ENCODE data around the gene SLC6A8.

SLC6A8 gene

DNA sequence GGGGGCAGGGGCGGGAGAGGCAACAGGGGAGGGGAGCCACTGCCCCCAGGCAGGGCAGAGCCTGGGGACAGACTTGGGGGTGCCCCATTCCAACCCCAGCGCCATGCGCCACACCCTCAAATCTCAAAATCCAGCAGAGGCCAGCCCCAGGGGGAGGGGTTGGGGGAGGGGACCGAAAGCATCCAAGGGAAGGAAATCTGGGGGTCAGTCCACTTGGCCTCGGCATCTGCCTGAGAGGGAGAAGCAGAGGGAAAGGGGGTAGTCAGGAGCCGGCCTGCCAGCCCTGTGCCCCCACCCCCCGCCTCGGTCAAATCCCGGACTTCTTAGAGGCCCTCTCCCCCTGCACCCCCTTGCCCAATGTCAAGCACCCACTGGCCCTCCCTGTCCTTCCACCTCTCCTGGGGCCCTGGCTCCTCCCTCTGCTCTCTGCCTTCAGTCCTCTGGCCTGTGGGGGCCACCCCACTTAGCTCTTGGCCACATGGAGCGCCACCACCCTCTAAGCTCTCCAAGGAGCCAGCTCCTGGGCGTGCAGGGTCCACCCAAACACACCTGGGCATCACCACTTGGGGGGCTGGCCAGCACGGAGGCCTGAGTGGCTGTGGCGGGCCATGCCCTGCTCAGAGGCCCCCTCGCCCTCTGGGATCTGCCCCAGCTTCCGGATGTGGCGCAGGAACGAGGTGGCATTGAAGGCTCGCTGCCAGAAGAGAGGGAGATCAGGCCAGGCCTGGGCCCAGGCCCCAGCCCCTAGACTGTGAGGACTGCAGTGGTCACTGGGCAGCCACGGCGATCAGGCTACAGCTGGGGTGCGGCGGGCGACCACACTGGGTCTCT lies 17.6 kb upstream of the SLC6A8 start:
- DNase-seq, result no peak
- no peaks in the 10 kb centered on the region for H3K36me3 ChIP-seq
- TF ChIP-seq, protein P1, sequence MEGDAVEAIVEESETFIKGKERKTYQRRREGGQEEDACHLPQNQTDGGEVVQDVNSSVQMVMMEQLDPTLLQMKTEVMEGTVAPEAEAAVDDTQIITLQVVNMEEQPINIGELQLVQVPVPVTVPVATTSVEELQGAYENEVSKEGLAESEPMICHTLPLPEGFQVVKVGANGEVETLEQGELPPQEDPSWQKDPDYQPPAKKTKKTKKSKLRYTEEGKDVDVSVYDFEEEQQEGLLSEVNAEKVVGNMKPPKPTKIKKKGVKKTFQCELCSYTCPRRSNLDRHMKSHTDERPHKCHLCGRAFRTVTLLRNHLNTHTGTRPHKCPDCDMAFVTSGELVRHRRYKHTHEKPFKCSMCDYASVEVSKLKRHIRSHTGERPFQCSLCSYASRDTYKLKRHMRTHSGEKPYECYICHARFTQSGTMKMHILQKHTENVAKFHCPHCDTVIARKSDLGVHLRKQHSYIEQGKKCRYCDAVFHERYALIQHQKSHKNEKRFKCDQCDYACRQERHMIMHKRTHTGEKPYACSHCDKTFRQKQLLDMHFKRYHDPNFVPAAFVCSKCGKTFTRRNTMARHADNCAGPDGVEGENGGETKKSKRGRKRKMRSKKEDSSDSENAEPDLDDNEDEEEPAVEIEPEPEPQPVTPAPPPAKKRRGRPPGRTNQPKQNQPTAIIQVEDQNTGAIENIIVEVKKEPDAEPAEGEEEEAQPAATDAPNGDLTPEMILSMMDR (IDR thresholded peaks at IDR 0.05), result no peak
- no peaks in the 10 kb centered on the region for H3K9me3 ChIP-seq
- peaks cover 0 to 6% (median 2%) of the 10 kb centered on the region in 4 donors for H3K4me1 ChIP-seq
- no peak overlapping the region for H3K27ac ChIP-seq
- no peak overlapping the region for H3K4me3 ChIP-seq
- intact Hi-C loops (cut with DNase I; ENCODE audit: low total_unique reads), result loop anchor here (5.0 kb wide), 3 partner anchors 63 to 133 kb away; no protein-coding TSS in a partner anchor
- peaks cover 0 to 14% of the 10 kb centered on the region in 2 donors for H3K27me3 ChIP-seq

DNA sequence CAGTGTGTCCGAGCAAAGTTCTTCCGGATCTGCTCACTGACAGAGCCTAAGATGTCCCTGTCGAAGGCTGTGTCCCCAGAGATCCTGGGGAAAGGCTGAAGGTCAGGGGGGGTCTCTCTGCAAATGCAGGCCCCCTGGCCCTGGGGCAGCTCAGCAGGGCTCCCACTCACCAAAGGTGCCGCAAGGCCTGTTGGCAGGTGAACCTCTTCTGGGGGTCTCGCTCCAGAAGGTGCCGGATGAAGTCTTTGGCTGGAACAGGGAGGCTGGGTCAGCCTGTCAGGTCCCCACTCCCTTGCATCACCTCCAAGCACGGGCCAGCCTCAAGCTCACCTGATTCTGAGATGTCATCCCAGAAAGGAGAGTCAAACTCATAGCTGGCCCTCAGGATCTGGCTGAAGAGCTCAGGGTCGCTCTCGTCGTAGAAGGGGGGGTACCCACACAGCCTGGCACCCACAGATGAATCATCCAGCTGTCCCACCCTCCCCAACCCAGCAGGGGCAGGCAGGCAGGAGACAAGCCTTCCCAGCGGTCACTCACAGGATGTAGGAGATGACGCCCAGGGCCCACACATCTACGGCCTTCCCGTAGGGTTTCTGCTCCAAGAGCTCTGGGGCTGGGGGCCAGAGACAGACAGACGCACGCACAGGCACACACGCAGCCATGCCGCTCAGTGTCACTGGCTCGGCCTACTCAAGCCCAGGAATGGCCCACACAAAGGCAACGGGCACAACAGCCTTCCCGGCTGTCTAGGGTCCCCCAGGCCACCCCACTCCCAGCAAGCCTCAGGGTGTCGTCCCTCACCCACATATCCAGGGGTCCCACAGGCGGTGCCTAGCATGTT lies 16.8 kb upstream of the SLC6A8 start:
- intact Hi-C loops (cut with DNase I; ENCODE audit: low total_unique reads), result loop anchor here (5.0 kb wide), 1 partner anchor 124 kb away; no protein-coding TSS in a partner anchor
- no peak overlapping the region for H3K27ac ChIP-seq
- TF ChIP-seq, protein P1 (IDR thresholded peaks at IDR 0.05), result no peak
- no peaks in the 10 kb centered on the region for H3K36me3 ChIP-seq
- no peak overlapping the region for H3K4me3 ChIP-seq
- H3K4me1 ChIP-seq, result peaks cover 0 to 6% (median 2%) of the 10 kb centered on the region in 4 donors
- DNase-seq, result no peak
- peaks cover 0 to 14% of the 10 kb centered on the region in 2 donors for H3K27me3 ChIP-seq
- no peaks in the 10 kb centered on the region for H3K9me3 ChIP-seq

DNA sequence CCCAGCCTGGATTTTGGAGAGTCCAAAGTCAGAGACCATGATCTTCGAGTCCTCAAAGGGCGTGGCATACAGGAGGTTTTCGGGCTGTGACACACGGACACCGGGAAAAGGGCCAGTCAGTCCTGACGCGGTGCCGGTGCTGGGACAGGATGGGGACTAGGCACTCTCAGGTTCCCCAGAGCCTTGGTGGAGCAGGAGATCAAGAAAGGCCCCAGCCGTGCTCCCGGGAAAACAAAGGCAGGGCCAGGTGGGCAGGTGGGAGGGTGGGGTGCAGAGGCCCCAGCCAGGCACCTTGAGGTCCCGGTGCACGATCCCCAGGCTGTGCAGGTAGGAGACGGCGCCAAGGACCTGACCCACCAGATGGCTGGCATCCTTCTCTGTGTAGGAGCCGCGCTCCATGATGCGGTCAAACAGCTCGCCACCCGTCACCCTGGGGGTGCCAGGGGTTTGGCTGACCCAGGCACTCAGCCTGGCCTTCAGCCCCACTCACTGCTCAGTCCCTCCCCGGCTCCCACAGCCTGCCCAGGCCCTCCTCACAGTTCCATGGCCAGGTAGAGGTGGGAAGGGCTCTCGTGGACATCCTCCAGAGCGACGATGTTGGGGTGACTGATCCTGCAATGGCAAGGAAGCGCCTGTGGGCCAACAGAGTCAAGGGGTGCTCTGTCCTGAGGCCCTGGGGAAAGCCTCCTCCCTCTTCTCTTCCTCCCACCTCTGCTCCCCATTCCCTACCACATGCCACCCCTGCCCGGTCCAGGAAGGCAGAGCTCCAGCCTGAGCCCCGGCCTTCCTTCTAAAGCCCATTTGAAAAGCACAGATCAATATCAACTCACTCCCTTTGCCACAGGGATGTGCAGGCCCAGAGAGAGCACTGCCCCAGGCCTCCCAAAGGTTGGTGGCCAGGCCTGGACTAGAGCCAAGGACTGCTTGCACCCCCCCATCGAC lies 15.9 kb upstream of the SLC6A8 start:
- DNase-seq, result no peak
- TF ChIP-seq, protein P1 (IDR thresholded peaks at IDR 0.05), result no peak

DNA sequence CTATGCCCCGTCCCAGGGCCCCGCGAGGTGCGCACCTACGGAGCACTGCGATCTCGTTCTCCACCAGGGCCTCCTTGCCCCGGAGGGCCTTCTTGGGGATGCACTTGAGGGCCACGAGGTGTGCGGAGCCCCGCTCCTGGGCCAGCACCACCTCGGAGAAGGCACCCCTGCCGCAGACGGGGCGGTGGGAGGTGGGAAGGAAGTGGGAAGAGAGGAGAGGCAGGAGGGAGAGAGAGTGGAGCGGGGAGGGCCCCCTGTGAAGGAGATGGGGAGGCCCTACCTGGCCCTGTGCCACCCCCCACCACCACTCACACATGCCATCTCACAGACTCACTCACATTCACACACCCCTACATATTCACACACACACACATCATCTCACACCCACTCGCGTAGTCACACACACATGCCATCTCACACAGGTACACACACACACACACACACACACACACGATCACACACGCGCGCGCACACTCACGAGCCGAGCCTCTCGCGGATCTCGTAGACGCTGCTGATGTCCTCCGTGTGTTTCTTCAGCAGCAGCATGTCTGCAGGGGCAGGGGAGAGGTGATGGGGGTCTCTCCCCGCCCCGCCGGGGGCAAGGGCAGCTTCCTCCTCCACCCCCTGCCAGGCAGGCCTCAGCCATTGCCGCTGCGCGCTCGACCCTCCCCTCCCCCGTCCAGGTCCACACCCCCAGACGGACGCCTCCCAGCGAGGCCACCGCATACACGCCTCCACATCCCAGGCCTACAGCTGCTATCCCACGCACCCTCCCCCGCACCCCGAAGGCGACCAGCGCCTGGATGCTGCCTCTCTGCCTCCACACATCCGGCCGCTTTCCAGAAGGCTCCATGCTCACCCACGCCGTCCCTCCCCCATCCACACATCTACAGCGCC lies 14.9 kb upstream of the SLC6A8 start:
- H3K9me3 ChIP-seq, result no peaks in the 10 kb centered on the region
- H3K4me1 ChIP-seq, result peaks cover 0 to 6% (median 2%) of the 10 kb centered on the region in 4 donors
- TF ChIP-seq, protein P1 (IDR thresholded peaks at IDR 0.05), result no peak
- no peaks in the 10 kb centered on the region for H3K36me3 ChIP-seq
- DNase-seq, result no peak
- H3K27me3 ChIP-seq, result peaks cover 0 to 14% of the 10 kb centered on the region in 2 donors
- no peak overlapping the region for H3K27ac ChIP-seq
- intact Hi-C loops (cut with DNase I; ENCODE audit: low total_unique reads), result loop anchor here (5.0 kb wide), 1 partner anchor 125 kb away; no protein-coding TSS in a partner anchor
- peak overlapping the region; percentile 35 for H3K4me3 ChIP-seq

More for the DNA sequence above, 15.9 kb upstream of the SLC6A8 start:
- Histone ChIP-seq H3K4me1 (peaks cover 0 to 6% (median 2%) of the 10 kb centered on the region in 4 donors), H3K27ac (no peak overlapping the region), H3K4me3 (no peak overlapping the region), H3K27me3 (peaks cover 0 to 14% of the 10 kb centered on the region in 2 donors), H3K36me3 (no peaks in the 10 kb centered on the region), H3K9me3 (no peaks in the 10 kb centered on the region)
- intact Hi-C loops (cut with DNase I; ENCODE audit: low total_unique reads), result loop anchor here (5.0 kb wide), 1 partner anchor 125 kb away; no protein-coding TSS in a partner anchor
